Fibroblast of skin of right quadriceps (primary cell): ENCODE results near the gene SH3GL2.

Experiments used
- DNase-seq: peaks from one replicate; pipeline ENCODE4 v3.0.0-alpha.2; 2013

Gene SH3GL2

GRCh38 chr9:17611917-17612316, 33.1 kb downstream of the SH3GL2 start:
- DNase-seq: no peak

DNA sequence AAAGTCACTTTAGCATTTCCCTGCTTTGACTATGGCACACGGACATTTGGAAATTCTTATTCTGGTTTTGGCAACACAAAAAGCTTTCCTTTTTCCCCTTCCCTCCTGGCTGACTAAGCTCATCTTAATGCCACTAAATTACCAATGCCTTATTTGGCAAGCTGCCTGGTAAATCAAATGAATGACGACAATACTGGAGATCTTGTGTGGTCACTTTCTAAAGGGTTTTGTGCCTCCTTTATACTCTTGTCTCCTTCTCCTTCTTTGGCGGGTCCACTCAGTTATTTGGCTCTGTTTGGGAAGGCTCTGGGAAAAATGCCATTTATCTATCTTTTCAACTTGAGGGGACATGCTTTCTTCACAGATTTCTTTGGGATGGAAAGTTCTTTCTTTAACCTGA, 34.9 kb downstream of the SH3GL2 start:
- peak; percentile 78 for DNase-seq

GRCh38 chr9:17614250-17614649, 35.4 kb downstream of the SH3GL2 start:
- no peak for DNase-seq

DNA sequence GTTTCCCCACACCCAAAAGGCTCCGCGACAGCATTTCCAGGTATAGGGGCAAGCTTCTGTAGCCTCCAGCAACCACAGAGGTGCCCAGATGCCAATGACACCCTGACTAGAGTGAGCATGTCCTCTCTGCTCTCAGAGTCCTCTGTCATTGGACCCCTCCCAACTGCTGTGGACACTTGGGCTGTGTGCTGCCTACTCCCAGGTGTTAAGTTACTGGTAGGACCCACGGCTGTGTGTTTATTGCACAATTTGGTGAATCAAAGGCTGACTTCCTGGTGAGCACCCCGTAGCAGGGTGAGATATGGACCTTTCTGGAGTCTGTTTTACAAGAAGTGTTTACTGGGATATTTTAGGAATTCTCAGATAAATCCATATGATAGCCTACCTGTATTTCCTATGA, 36.0 kb downstream of the SH3GL2 start:
- DNase-seq: no peak

DNA sequence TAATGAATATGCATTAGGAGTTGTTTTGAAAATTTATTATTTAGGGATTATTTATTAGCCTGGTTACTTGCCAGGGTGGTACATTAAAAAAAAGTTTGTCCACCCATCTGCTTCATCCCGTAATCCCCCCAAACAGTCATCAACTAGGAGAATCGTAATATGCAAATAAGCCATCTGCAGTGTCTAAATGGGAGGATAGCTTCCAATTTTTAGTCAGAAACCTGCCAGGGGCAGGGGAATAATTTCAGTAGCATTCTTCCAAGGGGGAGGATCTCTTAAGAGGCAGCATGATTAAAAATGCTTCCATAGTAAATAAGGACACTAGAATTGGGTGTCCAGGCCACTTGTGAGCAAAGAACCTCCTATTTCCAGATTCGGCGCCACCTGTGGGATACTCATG, 43.3 kb downstream of the SH3GL2 start:
- DNase-seq: no peak

- DNase-seq: no peak
Measured at GRCh38 chr9:17622749-17623148, 43.9 kb downstream of the SH3GL2 start.

DNA sequence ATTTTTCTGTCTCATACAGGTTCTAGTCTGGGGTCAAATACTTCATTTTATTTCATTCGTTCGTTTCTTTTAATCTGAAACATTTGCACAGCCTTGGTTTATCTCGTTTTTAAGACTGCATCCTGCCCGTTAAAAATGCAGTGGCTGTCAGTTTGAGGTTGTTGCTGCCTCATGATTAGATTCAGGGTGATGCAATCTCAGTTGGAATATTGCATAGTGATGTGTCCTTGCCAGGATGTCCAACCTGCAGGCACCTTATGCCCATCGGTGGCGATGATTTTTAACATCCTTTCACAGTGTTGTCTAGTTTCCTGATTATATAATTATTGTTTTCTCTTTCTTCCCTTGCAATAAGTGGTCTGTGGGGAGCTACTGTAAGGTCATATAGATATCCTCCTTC, 45.1 kb downstream of the SH3GL2 start:
- DNase-seq: no peak

DNA sequence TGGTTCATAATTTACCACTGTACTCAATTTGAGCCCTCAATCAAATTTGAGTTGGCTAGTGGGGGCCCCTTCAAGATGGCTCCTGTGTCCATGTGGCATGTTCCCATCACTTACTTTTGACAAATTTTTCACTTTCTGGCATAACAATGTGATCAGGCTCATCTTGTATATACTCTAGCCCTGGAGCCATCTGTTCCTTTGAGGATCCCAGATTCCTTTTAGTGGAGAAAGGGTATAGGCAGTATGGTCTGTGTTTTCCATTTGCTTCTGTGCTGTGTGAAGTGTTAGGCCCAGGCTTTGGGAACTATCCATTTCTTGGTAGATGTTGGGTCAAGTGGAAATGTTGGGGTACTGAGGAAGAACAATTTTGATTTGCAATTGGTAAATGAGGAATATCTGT, 45.7 kb downstream of the SH3GL2 start:
- DNase-seq: no peak

GRCh38 chr9:17625644-17626388, 47.0 kb downstream of the SH3GL2 start:
- DNase-seq: peak; percentile 17

- DNase-seq: no peak
Measured at GRCh38 chr9:17627641-17628040, 48.8 kb downstream of the SH3GL2 start.

- no peak for DNase-seq
Measured at GRCh38 chr9:17628624-17629023, 49.8 kb downstream of the SH3GL2 start.

DNA sequence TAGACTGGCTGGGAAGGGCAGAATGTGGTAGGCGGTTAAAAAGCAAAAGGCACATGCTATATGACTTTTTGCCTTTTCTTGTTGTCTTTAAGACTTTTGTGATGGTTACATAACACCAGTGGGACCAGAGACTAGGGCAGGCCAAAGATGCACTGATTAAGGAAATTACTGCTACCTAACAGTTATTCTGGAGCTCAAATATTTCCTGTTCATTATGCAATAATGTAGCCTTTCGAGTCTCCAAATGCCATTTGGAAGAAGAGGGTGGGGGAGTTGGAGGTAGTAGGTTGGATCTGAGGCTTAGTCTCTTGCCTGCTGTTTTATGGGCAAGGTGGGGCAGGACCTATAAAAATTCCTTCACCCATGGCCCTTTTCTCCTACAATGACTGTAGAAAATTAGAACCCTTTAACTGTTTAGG, 51.7 kb downstream of the SH3GL2 start:
- DNase-seq: peak; percentile 38

DNA sequence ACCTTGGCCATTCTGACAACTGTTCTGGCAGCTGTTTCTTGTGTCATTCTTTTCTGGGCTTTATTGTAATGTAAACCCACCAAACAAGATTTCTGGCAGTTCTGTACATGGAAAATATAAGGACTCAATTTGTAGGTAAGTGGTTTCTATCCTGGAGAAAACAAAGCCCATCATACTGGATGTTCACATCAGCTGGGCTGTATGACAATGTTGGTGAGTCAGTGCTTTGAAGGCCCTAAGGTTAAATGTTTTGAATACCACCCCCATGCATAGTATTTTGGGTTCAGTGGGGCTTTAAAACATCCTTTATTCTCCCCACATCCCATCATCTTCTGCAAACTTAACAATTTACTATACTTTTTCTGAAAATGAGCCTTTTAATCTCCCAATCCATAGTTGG, 52.5 kb downstream of the SH3GL2 start:
- no peak for DNase-seq

DNA sequence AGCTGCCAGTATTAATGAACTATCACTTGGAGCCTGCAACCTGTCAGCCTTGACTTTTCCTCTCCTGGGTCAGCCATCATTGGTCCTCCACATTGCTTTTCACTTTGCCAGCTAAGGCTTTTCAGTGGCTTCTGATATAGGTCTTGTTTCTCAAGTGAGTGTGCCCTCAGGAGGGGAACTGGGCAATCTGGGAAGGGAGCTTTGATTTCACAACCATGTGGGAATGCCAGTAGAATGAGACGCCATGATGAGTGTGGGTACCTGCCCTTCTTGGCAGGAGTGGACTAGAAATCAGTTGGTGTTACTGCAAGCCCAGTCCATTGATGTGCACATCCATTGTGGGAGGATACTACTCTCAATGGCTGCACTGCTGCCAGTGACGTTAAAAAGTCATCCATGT, 54.1 kb downstream of the SH3GL2 start:
- DNase-seq: no peak

- DNase-seq: no peak
Measured at GRCh38 chr9:17635115-17635890, 56.4 kb downstream of the SH3GL2 start.

DNA sequence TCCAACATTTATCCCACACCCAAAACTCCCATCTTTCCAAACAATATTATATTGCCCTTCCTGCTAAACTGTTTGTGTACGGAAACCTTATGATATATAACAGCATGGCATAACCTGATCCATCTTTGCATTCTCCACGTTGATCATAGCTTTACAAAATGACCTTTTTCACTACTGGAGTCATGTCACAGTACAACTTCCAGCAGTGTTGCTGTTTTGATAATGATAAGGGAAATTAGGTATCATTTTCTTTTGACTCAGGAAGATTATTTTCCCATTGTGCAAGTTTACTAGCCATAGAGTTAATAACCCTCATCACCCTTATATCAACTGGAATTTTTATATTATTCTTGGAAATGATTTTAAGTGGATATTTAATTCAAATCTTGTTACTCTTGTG, 57.5 kb downstream of the SH3GL2 start:
- DNase-seq: no peak

DNA sequence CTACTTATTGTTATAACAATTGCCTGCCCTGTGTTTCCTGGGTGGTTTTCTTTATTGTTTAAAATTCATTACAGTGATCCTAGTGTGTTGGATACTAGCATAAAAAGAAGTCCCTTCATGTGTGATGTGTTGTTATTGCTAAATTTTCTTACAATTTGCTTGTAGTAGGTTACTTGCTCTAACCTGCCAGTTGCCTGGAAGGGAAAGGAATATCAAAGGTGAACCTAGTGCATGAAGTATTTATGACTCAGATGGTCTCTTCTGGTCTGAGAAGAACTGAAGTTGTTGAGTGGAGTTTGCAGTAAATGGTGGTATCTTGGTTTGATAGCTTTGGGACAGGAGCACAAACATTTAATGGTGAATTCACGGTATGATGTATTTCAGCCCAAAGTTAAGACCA, 58.0 kb downstream of the SH3GL2 start:
- DNase-seq: no peak

- no peak for DNase-seq
Measured at GRCh38 chr9:17637229-17637628, 58.4 kb downstream of the SH3GL2 start.

- DNase-seq: no peak
Measured at GRCh38 chr9:17648516-17648915, 69.7 kb downstream of the SH3GL2 start.

GRCh38 chr9:17651725-17652124, 72.9 kb downstream of the SH3GL2 start:
- DNase-seq: no peak

DNA sequence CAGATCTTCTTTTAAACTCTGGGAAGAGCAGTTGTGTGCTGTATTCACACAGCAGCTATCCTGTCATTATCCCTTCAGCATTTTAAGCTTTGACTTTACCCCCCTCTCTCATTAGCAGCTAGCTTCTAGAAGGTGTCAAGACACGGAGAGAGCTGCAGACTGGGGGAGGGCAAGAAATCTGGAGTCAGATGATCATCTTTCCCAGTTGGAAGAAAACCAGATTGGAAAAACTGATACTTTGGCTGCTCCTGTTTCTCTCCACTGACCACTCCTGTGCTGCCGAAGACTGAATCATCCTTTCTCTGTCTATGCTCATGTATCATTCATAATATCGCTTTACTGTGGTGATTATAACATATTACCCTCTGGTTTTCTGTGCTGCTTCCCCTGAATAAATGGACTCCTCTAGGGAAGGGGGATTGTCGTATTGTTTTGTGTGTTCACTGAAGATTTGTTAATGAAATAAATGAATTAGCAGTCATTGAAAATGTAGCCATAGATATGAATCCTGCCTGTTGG, 75.1 kb downstream of the SH3GL2 start:
- DNase-seq: no peak

DNA sequence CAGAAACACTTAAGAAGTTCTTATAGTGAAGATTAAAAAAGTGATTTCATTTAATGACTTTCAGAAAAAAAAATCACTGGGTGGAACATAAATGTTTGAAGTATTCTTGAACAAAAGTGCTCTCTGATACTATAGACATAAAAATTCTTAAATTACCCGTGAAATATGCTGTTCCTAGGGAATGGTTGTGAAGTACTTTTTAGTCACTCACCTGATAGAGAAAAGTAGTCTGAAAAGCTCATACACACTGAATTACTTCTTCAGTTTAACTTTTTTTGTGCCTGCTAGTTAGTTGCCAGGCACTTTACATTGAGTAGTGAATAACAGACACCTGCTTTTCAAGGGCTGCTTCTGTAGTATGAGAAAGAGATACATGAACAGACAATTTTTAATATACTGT, 78.0 kb downstream of the SH3GL2 start:
- DNase-seq: no peak

DNA sequence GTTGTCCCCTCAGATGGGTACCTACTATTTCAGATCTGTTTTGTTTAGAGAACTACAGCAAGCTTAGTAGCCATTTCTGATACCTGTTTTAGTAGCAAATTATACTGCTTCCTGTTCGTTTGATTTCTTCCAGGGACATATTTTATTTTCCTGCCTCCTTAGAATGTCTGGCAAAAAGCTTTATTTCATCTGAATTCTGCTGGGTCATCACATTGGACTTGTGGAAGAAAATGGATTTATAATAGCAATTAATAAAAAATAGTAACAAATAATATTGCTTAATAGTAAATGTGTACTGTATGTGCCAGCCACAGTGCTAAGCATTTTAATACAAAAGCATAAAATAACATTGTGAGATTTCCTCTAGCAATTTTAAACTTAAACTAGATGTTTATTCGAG, 79.4 kb downstream of the SH3GL2 start:
- no peak for DNase-seq

- DNase-seq: no peak
Measured at GRCh38 chr9:17660158-17660557, 81.3 kb downstream of the SH3GL2 start.
